ENCODE results near the gene DLGAP1.

The DLGAP1 gene

GRCh38 chr18:4241090-4241617 is 214.0 kb downstream of the DLGAP1 start:
- no peak for DNase-seq (ENCODE audit: low read depth)

- no peak for DNase-seq (ENCODE audit: low read depth)
These were observed 216.1 kb downstream of the DLGAP1 start for GRCh38 chr18:4238966-4239365.

- DNase-seq (ENCODE audit: low read depth), result no peak
These were observed 217.5 kb downstream of the DLGAP1 start for GRCh38 chr18:4237664-4238041.

GRCh38 chr18:4236940-4237663 is 218.0 kb downstream of the DLGAP1 start:
- DNase-seq (ENCODE audit: low read depth), result no peak

- no peak for DNase-seq (ENCODE audit: low read depth)
These were observed 221.6 kb downstream of the DLGAP1 start for GRCh38 chr18:4233468-4233867.

- DNase-seq (ENCODE audit: low read depth), result no peak
These were observed 222.5 kb downstream of the DLGAP1 start for GRCh38 chr18:4232656-4233055.

GRCh38 chr18:4231260-4231659 is 223.8 kb downstream of the DLGAP1 start:
- no peak for DNase-seq (ENCODE audit: low read depth)

- DNase-seq (ENCODE audit: low read depth), result no peak
These were observed 224.5 kb downstream of the DLGAP1 start for GRCh38 chr18:4230450-4231168.

GRCh38 chr18:4224031-4224704 is 230.9 kb downstream of the DLGAP1 start:
- no peak for DNase-seq (ENCODE audit: low read depth)

GRCh38 chr18:4211111-4211837 is 243.8 kb downstream of the DLGAP1 start:
- DNase-seq (ENCODE audit: low read depth), result no peak

- no peak for DNase-seq (ENCODE audit: low read depth)
These were observed 246.7 kb downstream of the DLGAP1 start for GRCh38 chr18:4208366-4208765.

GRCh38 chr18:4207383-4207985 is 247.6 kb downstream of the DLGAP1 start:
- no peak for DNase-seq (ENCODE audit: low read depth)

- DNase-seq (ENCODE audit: low read depth), result no peak
These were observed 250.7 kb downstream of the DLGAP1 start for GRCh38 chr18:4204438-4204720.

- no peak for DNase-seq (ENCODE audit: low read depth)
These were observed 251.3 kb downstream of the DLGAP1 start for GRCh38 chr18:4203568-4204437.

- DNase-seq (ENCODE audit: low read depth), result no peak
These were observed 254.7 kb downstream of the DLGAP1 start for GRCh38 chr18:4200399-4200798.

- no peak for DNase-seq (ENCODE audit: low read depth)
These were observed 256.2 kb downstream of the DLGAP1 start for GRCh38 chr18:4198956-4199355.

GRCh38 chr18:4196351-4196750 is 258.8 kb downstream of the DLGAP1 start:
- no peak for DNase-seq (ENCODE audit: low read depth)

GRCh38 chr18:4193086-4193485 is 262.0 kb downstream of the DLGAP1 start:
- DNase-seq (ENCODE audit: low read depth), result no peak

- no peak for DNase-seq (ENCODE audit: low read depth)
These were observed 273.1 kb downstream of the DLGAP1 start for GRCh38 chr18:4181882-4182568.

GRCh38 chr18:4181086-4181485 is 274.0 kb downstream of the DLGAP1 start:
- DNase-seq (ENCODE audit: low read depth), result no peak
